22Rv1 (cell line): ENCODE results near the gene AKR7A2.
A peak's percentile ranks its signal among the peaks of the same experiment; 100 is the strongest.

Experiments
- H3K27ac ChIP-seq: fragments of 450-650 bp; 2 replicates; pipeline ENCODE4 v1.5.1; 2017
- CTCF ChIP-seq: fragments of 450-650 bp; IDR thresholded peaks from 2 replicates; pipeline ENCODE4 v1.5.1; 2017; ENCODE audit warnings: mild to moderate bottlenecking
- ZFX ChIP-seq: fragments of 450-650 bp; IDR thresholded peaks from 2 replicates; pipeline ENCODE4 v1.6.1; 2017; ENCODE audit warnings: antibody characterized with exemption, borderline replicate concordance

AKR7A2 gene

DNA sequence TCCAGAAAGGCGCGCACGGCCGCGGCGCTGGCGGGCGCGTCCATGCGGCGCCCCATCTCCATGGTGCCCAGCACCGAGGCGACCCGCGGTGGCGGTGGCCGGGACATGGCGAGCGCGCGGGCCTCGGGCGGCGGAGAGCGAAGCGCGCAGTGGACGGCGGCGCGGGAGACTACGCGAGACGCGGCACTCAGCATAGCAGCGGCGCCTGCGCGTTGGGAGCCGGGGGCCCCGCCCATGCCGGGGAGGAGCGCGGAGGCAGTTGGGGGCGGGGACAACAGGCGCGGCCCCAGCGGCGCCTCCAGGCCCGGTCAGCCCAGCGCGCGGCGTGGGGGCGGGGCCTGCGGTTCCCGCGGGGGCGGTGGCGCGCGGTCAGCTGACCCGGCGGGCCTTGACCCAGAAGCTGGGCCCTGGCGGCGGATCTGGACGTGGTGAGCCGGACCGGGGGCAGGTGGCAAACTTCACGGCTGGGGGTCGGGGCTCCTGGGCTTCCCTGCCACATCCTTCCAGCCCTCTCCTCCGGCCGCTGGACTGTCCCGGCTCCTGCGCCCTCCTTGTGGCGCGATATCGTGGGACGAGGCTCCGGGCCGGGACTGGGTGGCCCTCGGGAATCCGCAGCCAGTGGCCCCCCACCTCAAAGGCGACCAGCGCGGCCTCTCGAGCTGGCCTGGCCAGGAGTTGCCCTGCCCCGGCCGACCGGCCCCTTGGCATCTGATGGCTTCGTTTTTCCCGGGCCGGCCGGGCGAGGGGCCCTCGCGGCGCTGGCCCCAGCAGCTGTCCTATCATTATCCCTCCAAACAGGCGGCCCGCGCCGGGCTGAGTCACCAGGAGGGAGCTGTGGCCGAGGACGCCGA is at the start of gene AKR7A2, which contains the start of gene SLC66A1:
AKR7A2 (minus strand) TSS at position 214 of the 851 bp plus-strand sequence; CDS start at position 194, 20 bp downstream.
SLC66A1 (plus strand) TSS at position 396 of the 851 bp plus-strand sequence. CDS start 5,352 bp downstream, outside the sequence.
- H3K27ac ChIP-seq = peak within 1 kb of the TSS; percentile 69
- TF ChIP-seq CTCF (peak; percentile 3; the same call in 1 of the 2 replicates), ZFX (no peak)

DNA sequence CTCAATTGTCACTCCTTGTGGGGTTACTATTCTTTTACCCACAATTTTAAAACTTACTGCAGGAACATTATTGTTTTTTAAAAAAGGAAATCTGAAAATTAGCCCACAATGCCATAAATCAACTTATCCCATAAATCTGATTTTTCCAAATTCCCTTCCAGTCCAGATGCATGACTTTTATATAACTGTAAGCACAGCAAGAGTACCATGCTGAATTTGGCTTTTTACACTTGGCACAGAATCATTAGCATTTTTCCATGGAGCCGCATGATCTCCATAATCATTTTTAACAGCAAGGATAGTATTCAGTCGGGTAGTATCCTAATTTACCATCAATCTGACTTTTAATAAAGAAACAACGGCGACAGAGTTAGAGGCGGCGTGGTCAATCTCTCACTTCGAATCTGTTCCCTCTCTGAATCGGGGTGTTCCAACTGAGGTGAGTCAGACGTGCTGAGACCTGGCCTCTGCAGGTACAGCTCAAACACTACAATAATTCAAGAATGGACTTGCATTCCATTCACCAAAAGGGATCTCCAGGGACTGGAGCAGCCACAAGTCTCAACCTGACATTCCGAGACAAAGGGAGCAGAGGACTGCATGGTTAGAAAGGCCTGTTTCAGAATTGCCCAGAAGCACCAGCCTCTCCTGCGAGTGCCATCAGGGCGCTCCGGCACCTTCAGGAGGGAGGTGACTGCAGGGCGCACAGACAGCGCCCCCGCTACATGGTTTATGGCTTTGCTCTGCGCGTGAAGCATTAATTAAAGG is 49.1 kb upstream of the AKR7A2 start:
- no peak overlapping the region for H3K27ac ChIP-seq
- TF ChIP-seq CTCF = no peak
- TF ChIP-seq ZFX = no peak

GRCh38 chr1:19360432-19360831 is 48.5 kb upstream of the AKR7A2 start:
- H3K27ac ChIP-seq = no peak overlapping the region
- TF ChIP-seq CTCF = no peak

DNA sequence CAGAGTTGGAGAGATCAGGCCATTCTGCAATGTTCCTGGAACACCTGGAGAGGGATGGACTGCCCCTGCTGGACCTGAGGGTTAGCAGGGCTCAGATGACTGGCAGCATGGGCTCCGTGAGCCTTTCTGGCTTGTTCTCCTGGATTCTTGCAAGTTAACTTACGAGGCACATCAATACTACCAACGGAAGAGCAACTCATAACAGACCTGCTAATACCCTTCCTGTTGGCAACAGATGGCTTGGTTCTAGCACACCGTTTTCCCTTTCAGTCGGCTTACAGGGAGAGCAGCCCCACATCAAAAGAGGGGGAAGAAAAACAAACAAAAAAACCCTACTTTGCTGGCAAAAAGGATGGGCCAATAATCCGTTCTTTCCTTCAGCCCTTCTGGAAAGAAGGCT is 48.1 kb upstream of the AKR7A2 start:
- no peak overlapping the region for H3K27ac ChIP-seq
- TF ChIP-seq ZFX (no peak), CTCF (no peak)

- H3K27ac ChIP-seq = no peak overlapping the region
- TF ChIP-seq CTCF (no peak), ZFX (no peak)
Observed at GRCh38 chr1:19359357-19359756, 47.4 kb upstream of the AKR7A2 start.

DNA sequence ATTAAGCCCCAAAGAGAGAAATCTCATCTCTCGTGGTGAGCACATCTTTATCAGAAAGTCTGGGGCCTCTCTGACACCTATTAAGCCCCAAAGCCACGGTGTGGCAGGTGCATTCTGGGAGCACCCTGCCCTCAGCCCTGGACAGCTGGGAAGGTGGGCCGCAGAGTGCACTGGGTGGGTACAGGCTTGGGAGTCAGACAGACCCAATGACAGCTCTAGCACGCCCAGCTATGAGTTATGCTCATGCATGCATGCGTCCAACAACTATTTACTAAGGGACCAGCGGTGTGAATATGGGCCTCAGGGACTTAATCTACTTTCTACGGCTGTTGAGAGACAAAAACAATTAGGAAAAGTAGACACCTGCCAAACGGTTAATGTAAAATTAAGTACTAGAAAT is 46.8 kb upstream of the AKR7A2 start:
- no peak overlapping the region for H3K27ac ChIP-seq
- TF ChIP-seq ZFX = no peak
- TF ChIP-seq CTCF = no peak
